Measurements from ENCODE around the gene RFTN1. TPM values are rescaled to one million over a fixed set of nuclear protein-coding genes. Genes with fewer than 3 reads are reported as not detected.

The RFTN1 gene
- total and polyA plus RNA-seq, 2 of the 8 experiments (the other 6 are each of a cell fraction or from before 2014, with no cell fraction given): 4.6 to 6.7 TPM

GRCh38 chr3:16311960-16312451 is 201.5 kb downstream of the RFTN1 start:
- H2BK15ac ChIP-seq (ENCODE audit: low read length): no peak overlapping the region
- H3K23ac ChIP-seq (ENCODE audit: insufficient read length): no peak overlapping the region
- H3K56ac ChIP-seq (replicated peaks; ENCODE audit: insufficient read length, low read depth, low read length): no peak overlapping the region
- DNase-seq (ENCODE audit: low read depth in 1 of 2, low spot score in 2 of 2) (no peak), FAIRE-seq (no peak)
- no peak overlapping the region for H2BK120ac ChIP-seq (replicated peaks; ENCODE audit: low read depth, low read length)
- H3K18ac ChIP-seq (ENCODE audit: extremely low read depth, low read length): no peak overlapping the region
- H2AFZ ChIP-seq (ENCODE audit: low read length): no peak overlapping the region
- H3K14ac ChIP-seq (ENCODE audit: insufficient read length): no peak overlapping the region
- H3K79me1 ChIP-seq (ENCODE audit: low read depth, low read length): 0 out of 2 replicates have a peak, but pooled peaks cover 2% of the 10 kb centered on the region
- no peak overlapping the region for H2BK20ac ChIP-seq (ENCODE audit: low read length)
- H2AK5ac ChIP-seq (ENCODE audit: low read depth, low read length): no peak overlapping the region
- H4K5ac ChIP-seq (ENCODE audit: insufficient read length, low read depth, low read length): no peak overlapping the region
- no peak overlapping the region for H3K9ac ChIP-seq (replicated peaks in 1 of 4; ENCODE audit: extremely low read depth in 1 of 4, low read depth in 3 of 4, low read length in 3 of 4)
- CTCF ChIA-PET (ENCODE audit: partially characterized antibody): interaction anchor here (1.3 to 1.7 kb wide), 3 partner anchors 8 to 22 kb away, joined by 4 to 7 read pairs (median 5); no protein-coding TSS in a partner anchor
- no peak overlapping the region for H3K4me2 ChIP-seq (ENCODE audit: insufficient read depth in 1 of 2, low read depth in 2 of 2, low read length in 2 of 2)
- no peak overlapping the region for H2BK12ac ChIP-seq (ENCODE audit: low read depth, low read length)
- POLR2A ChIA-PET (ENCODE audit: partially characterized antibody): interaction anchor here (0.5 to 0.9 kb wide), 2 partner anchors 9 to 50 kb away, joined by 3 read pairs; no protein-coding TSS in a partner anchor
- H3K23me2 ChIP-seq (ENCODE audit: low read depth, low read length): no peaks in the 10 kb centered on the region
- H3K79me2 ChIP-seq (ENCODE audit: control insufficient read depth in 1 of 2, insufficient read depth in 2 of 2, low read length in 2 of 2): peaks cover 0 to 7% of the 10 kb centered on the region in 2 experiments; a peak in 1 of 4 replicates
- H4K91ac ChIP-seq (replicated peaks; ENCODE audit: insufficient read length, low read length): no peak overlapping the region
- no peak overlapping the region for H4K8ac ChIP-seq (ENCODE audit: extremely low read depth, insufficient read depth, low read length)
- H3K4me1 ChIP-seq (replicated peaks in 1 of 4; ENCODE audit: control insufficient read depth in 3 of 4, insufficient read depth in 4 of 4, low read length in 3 of 4): no peaks in the 10 kb centered on the region
- H3K4me3 ChIP-seq (ENCODE audit: extremely low read depth in 1 of 4, insufficient read depth in 2 of 4, low read depth in 3 of 4, low read length in 4 of 4): no peak overlapping the region
- no peaks in the 10 kb centered on the region for H3K27me3 ChIP-seq (replicated peaks in 1 of 4; ENCODE audit: control insufficient read depth in 3 of 4, extremely low read depth in 1 of 4, insufficient read depth in 3 of 4, low read length in 3 of 4)
- no peaks in the 10 kb centered on the region for H3K9me3 ChIP-seq (ENCODE audit: insufficient read depth in 2 of 2, low read depth in 1 of 2, low read length in 1 of 2)
- H2BK5ac ChIP-seq (ENCODE audit: low read depth, low read length): no peak overlapping the region
- peaks cover 0 to 8% (median 2%) of the 10 kb centered on the region in 4 experiments; a peak in 3 of 8 replicates for H3K36me3 ChIP-seq (ENCODE audit: control insufficient read depth in 2 of 4, insufficient read depth in 4 of 4, low read length in 3 of 4)
- 91% methylated on average over 6 of the region's 6 CpGs; no CpG with 5 or more reads in 1 of the 2 experiments for WGBS, 2 experiments (ENCODE audit: extremely low coverage in 1 of 2, insufficient coverage in 1 of 2, insufficient read length in 1 of 2, insufficient replicate concordance in 2 of 2, low coverage in 1 of 2, low lambda C conversion rate in 2 of 2, missing lambda C conversion rate in 1 of 2)
- H3K27ac ChIP-seq (ENCODE audit: low read depth, low read length): no peak overlapping the region
- no peaks in the 10 kb centered on the region for H4K20me1 ChIP-seq (replicated peaks in 1 of 2; ENCODE audit: control insufficient read depth in 1 of 2, insufficient read depth in 2 of 2, low read length in 2 of 2)
- no peak overlapping the region for H3K4ac ChIP-seq (replicated peaks; ENCODE audit: insufficient read length, low read depth, low read length)
- TF ChIP-seq RNF2 (IDR thresholded peaks at IDR 0.05; ENCODE audit: borderline replicate concordance, low read depth, low read length, missing control alignments, poor library complexity, severe bottlenecking) (no peak), SP1 (IDR thresholded peaks at IDR 0.05; ENCODE audit: low read depth, low read length) (no peak), KDM5A (IDR thresholded peaks at IDR 0.05; ENCODE audit: low read length) (no peak), CTBP2 (IDR thresholded peaks at IDR 0.05; ENCODE audit: borderline replicate concordance, insufficient read depth, insufficient read length, low read length) (no peak), RFX5 (IDR thresholded peaks at IDR 0.05; ENCODE audit: borderline replicate concordance, low read depth, low read length) (no peak), SIRT6 (IDR thresholded peaks at IDR 0.05; ENCODE audit: low read length) (no peak), BCL11A (IDR thresholded peaks at IDR 0.05; ENCODE audit: low read depth in 2 of 2, low read length in 2 of 2) (no peak), CBX5 (IDR thresholded peaks at IDR 0.05; ENCODE audit: low read depth, low read length) (no peak), CHD2 (IDR thresholded peaks at IDR 0.05; ENCODE audit: low read length) (no peak), NANOG (IDR thresholded peaks at IDR 0.05; ENCODE audit: insufficient read depth, low read depth, low read length, poor library complexity, severe bottlenecking) (no peak), ATF3 (IDR thresholded peaks at IDR 0.05; ENCODE audit: insufficient read depth, low read depth, low read length) (no peak), ASH2L (IDR thresholded peaks at IDR 0.05; ENCODE audit: low read length) (no peak), TAF1 (IDR thresholded peaks at IDR 0.05; ENCODE audit: low read depth, low read length) (no peak)

All from H1 (cell line).